Lower leg skin (tissue), 3 donors: ENCODE measurements around the gene CSHL1.
"Not testable (repeated sequence)": the region's sequence is repeated elsewhere in the genome, so short reads cannot be mapped to it uniquely, and the experiment has no call there.

ENCODE experiments used
- POLR2A ChIP-seq, 2 donors: fragments of 450-650 bp; IDR thresholded peaks; one replicate each; pipeline ENCODE4 v1.6.1; 2016 to 2017; ENCODE audit warnings: antibody characterized with exemption in 2 of 2, mild to moderate bottlenecking in 1 of 2, moderate library complexity in 1 of 2
- TF ChIP-seq, protein P1 (sequence below), 3 donors: fragments of 450-650 bp; IDR thresholded peaks; one replicate each; pipeline ENCODE4 v1.5.1; 2016; ENCODE audit warnings: antibody characterized with exemption in 3 of 3, mild to moderate bottlenecking in 3 of 3, moderate library complexity in 2 of 3

DNA sequence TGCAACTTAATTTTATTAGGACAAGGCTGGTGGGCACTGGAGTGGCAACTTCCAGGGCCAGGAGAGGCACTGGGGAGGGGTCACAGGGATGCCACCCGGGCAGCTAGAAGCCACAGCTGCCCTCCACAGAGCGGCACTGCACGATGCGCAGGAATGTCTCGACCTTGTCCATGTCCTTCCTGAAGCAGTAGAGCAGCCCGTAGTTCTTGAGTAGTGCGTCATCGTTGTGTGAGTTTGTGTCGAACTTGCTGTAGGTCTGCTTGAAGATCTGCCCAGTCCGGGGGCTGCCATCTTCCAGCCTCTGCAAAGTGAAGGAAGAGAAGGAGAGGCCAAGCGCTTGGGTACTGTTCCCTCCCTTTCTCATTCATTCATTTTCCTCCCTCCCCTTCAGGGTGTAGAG, 6.1 kb upstream of the CSHL1 start:
- TF ChIP-seq, protein P1, sequence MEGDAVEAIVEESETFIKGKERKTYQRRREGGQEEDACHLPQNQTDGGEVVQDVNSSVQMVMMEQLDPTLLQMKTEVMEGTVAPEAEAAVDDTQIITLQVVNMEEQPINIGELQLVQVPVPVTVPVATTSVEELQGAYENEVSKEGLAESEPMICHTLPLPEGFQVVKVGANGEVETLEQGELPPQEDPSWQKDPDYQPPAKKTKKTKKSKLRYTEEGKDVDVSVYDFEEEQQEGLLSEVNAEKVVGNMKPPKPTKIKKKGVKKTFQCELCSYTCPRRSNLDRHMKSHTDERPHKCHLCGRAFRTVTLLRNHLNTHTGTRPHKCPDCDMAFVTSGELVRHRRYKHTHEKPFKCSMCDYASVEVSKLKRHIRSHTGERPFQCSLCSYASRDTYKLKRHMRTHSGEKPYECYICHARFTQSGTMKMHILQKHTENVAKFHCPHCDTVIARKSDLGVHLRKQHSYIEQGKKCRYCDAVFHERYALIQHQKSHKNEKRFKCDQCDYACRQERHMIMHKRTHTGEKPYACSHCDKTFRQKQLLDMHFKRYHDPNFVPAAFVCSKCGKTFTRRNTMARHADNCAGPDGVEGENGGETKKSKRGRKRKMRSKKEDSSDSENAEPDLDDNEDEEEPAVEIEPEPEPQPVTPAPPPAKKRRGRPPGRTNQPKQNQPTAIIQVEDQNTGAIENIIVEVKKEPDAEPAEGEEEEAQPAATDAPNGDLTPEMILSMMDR (IDR thresholded peaks at IDR 0.05) = not testable (repeated sequence)
- not testable (repeated sequence) for TF ChIP-seq POLR2A (IDR thresholded peaks at IDR 0.05)
